ENCODE data around the gene ATXN1. TPM values are rescaled to one million over a fixed set of nuclear protein-coding genes. Genes with fewer than 3 reads are reported as not detected.

The ATXN1 gene
- total RNA-seq, 1 experiment from 2014 or later = 27.0 TPM

- Histone ChIP-seq H3K4me1 (ENCODE audit: insufficient read depth, low read length) (no peaks in the 10 kb centered on the region), H3K9me3 (ENCODE audit: low read length) (no peaks in the 10 kb centered on the region), H3K4me2 (ENCODE audit: low read length) (no peak overlapping the region), H3K36me3 (ENCODE audit: low read depth, low read length) (no peaks in the 10 kb centered on the region), H3K9me2 (replicated peaks; ENCODE audit: low read length) (no peaks in the 10 kb centered on the region), H3K4me3 (ENCODE audit: low read length) (no peak overlapping the region), H2AFZ (ENCODE audit: low read length) (no peak overlapping the region), H3K27me3 (ENCODE audit: low read length) (no peaks in the 10 kb centered on the region), H4K20me1 (ENCODE audit: low read length) (no peaks in the 10 kb centered on the region), H3K27ac (ENCODE audit: low read length) (no peak overlapping the region), H3F3A (ENCODE audit: low read length, unreplicated experiment) (no peaks in the 10 kb centered on the region), H3K79me2 (ENCODE audit: low read length) (no peaks in the 10 kb centered on the region), H3K9ac (ENCODE audit: low read length) (no peak overlapping the region)
- intact Hi-C loops (cut with micrococcal nuclease) = no loop called here
- ChIA-PET POLR2A (ENCODE audit: unreplicated experiment) (no interaction called here), CTCF (no interaction called here)
- ATAC-seq = no peak
- no peak for DNase-seq
- TF ChIP-seq EZH2phosphoT487 (IDR thresholded peaks at IDR 0.05; ENCODE audit: borderline replicate concordance, low read length) (no peak), EZH2 (IDR thresholded peaks at IDR 0.05; ENCODE audit: low read length, unreplicated experiment) (no peak), CTCF (conservative IDR thresholded peaks at IDR 0.05; ENCODE audit: low read depth, low read length) (no peak)
- no TSS peak for BruUV-seq (replicated peaks)
These were observed 366.6 kb downstream of the ATXN1 start for GRCh38 chr6:16394632-16395031.

GRCh38 chr6:16393326-16393725, 367.9 kb downstream of the ATXN1 start:
- no peaks in the 10 kb centered on the region for H4K20me1 ChIP-seq (ENCODE audit: low read length)
- intact Hi-C loops (cut with micrococcal nuclease) = no loop called here
- ATAC-seq (no peak), DNase-seq (no peak)
- no peaks in the 10 kb centered on the region for H3F3A ChIP-seq (ENCODE audit: low read length, unreplicated experiment)
- no peaks in the 10 kb centered on the region for H3K4me1 ChIP-seq (ENCODE audit: insufficient read depth, low read length)
- no peak overlapping the region for H3K4me3 ChIP-seq (ENCODE audit: low read length)
- TF ChIP-seq EZH2phosphoT487 (IDR thresholded peaks at IDR 0.05; ENCODE audit: borderline replicate concordance, low read length) = no peak
- no peak for TF ChIP-seq CTCF (conservative IDR thresholded peaks at IDR 0.05; ENCODE audit: low read depth, low read length)
- no peak for TF ChIP-seq EZH2 (IDR thresholded peaks at IDR 0.05; ENCODE audit: low read length, unreplicated experiment)
- no peaks in the 10 kb centered on the region for H3K36me3 ChIP-seq (ENCODE audit: low read depth, low read length)
- H3K4me2 ChIP-seq (ENCODE audit: low read length) = no peak overlapping the region
- no peaks in the 10 kb centered on the region for H3K79me2 ChIP-seq (ENCODE audit: low read length)
- CTCF ChIA-PET = no interaction called here
- H3K27ac ChIP-seq (ENCODE audit: low read length) = no peak overlapping the region
- no peaks in the 10 kb centered on the region for H3K9me3 ChIP-seq (ENCODE audit: low read length)
- no peak overlapping the region for H2AFZ ChIP-seq (ENCODE audit: low read length)
- BruUV-seq (replicated peaks) = no TSS peak
- POLR2A ChIA-PET (ENCODE audit: unreplicated experiment) = no interaction called here
- H3K9me2 ChIP-seq (replicated peaks; ENCODE audit: low read length) = no peaks in the 10 kb centered on the region
- H3K27me3 ChIP-seq (ENCODE audit: low read length) = no peaks in the 10 kb centered on the region
- H3K9ac ChIP-seq (ENCODE audit: low read length) = no peak overlapping the region

- H3K27ac ChIP-seq (ENCODE audit: low read length) = no peak overlapping the region
- H3K79me2 ChIP-seq (ENCODE audit: low read length) = no peaks in the 10 kb centered on the region
- H3K9me3 ChIP-seq (ENCODE audit: low read length) = no peaks in the 10 kb centered on the region
- BruUV-seq (replicated peaks) = no TSS peak
- H4K20me1 ChIP-seq (ENCODE audit: low read length) = no peaks in the 10 kb centered on the region
- no peak overlapping the region for H3K4me3 ChIP-seq (ENCODE audit: low read length)
- H3K9ac ChIP-seq (ENCODE audit: low read length) = no peak overlapping the region
- ChIA-PET POLR2A (ENCODE audit: unreplicated experiment) (no interaction called here), CTCF (no interaction called here)
- DNase-seq (no peak), ATAC-seq (no peak)
- no peak overlapping the region for H3K4me2 ChIP-seq (ENCODE audit: low read length)
- H3K9me2 ChIP-seq (replicated peaks; ENCODE audit: low read length) = no peaks in the 10 kb centered on the region
- no peaks in the 10 kb centered on the region for H3K4me1 ChIP-seq (ENCODE audit: insufficient read depth, low read length)
- H3F3A ChIP-seq (ENCODE audit: low read length, unreplicated experiment) = no peaks in the 10 kb centered on the region
- H3K27me3 ChIP-seq (ENCODE audit: low read length) = no peaks in the 10 kb centered on the region
- no peaks in the 10 kb centered on the region for H3K36me3 ChIP-seq (ENCODE audit: low read depth, low read length)
- H2AFZ ChIP-seq (ENCODE audit: low read length) = no peak overlapping the region
- no peak for TF ChIP-seq EZH2phosphoT487 (IDR thresholded peaks at IDR 0.05; ENCODE audit: borderline replicate concordance, low read length)
- no peak for TF ChIP-seq CTCF (conservative IDR thresholded peaks at IDR 0.05; ENCODE audit: low read depth, low read length)
- TF ChIP-seq EZH2 (IDR thresholded peaks at IDR 0.05; ENCODE audit: low read length, unreplicated experiment) = no peak
- intact Hi-C loops (cut with micrococcal nuclease) = no loop called here
These were observed 369.2 kb downstream of the ATXN1 start for GRCh38 chr6:16392010-16392409.

All from PC-3 (cell line).